GM10847 (cell line): Measurements from ENCODE around the gene ABCB11.

Experiments used
- POLR2A ChIP-seq: IDR thresholded peaks from 2 replicates; pipeline ENCODE4 v1.6.1; 2011; ENCODE audit not compliant: insufficient read length; ENCODE audit errors: extremely low read depth

ABCB11 gene

GRCh38 chr2:168904358-168904757, 126.8 kb downstream of the ABCB11 start:
- no peak for TF ChIP-seq POLR2A

GRCh38 chr2:168903888-168904287, 127.2 kb downstream of the ABCB11 start:
- no peak for TF ChIP-seq POLR2A

GRCh38 chr2:168901003-168901402, 130.1 kb downstream of the ABCB11 start, which contains the start of gene G6PC2:
Gene G6PC2 (plus strand): TSS chr2:168901291. CDS start chr2:168901332, 41 bp downstream.
- TF ChIP-seq POLR2A = no peak

- TF ChIP-seq POLR2A = no peak
Observed at GRCh38 chr2:168897449-168897848, 133.7 kb downstream of the ABCB11 start.

GRCh38 chr2:168896783-168897182, 134.3 kb downstream of the ABCB11 start:
- no peak for TF ChIP-seq POLR2A

- no peak for TF ChIP-seq POLR2A
Observed at GRCh38 chr2:168895771-168896170, 135.4 kb downstream of the ABCB11 start.

- TF ChIP-seq POLR2A = no peak
Observed at GRCh38 chr2:168894720-168895119, 136.4 kb downstream of the ABCB11 start.

GRCh38 chr2:168894101-168894500, 137.0 kb downstream of the ABCB11 start:
- TF ChIP-seq POLR2A = no peak

GRCh38 chr2:168892327-168892726, 138.8 kb downstream of the ABCB11 start:
- TF ChIP-seq POLR2A = no peak

GRCh38 chr2:168890006-168890782, 140.9 kb downstream of the ABCB11 start, which contains the start of gene SPC25:
Gene SPC25 (minus strand): TSS chr2:168890430. CDS start chr2:168889519, 911 bp downstream.
- peak; percentile 34 for TF ChIP-seq POLR2A

- no peak for TF ChIP-seq POLR2A
Observed at GRCh38 chr2:168889635-168890005, 141.5 kb downstream of the ABCB11 start.

- no peak for TF ChIP-seq POLR2A
Observed at GRCh38 chr2:168884975-168885374, 146.1 kb downstream of the ABCB11 start.

- no peak for TF ChIP-seq POLR2A
Observed at GRCh38 chr2:168874368-168875054, 156.6 kb downstream of the ABCB11 start.
